CD1c-positive myeloid dendritic cell (primary cell): ENCODE data around the gene FYN.
"Not testable (repeated sequence)": the region's sequence is repeated elsewhere in the genome, so short reads cannot be mapped to it uniquely, and the experiment has no call there.

Experiments
- DNase-seq: peaks from one replicate; pipeline ENCODE4 v3.0.0-alpha.2; 2016; ENCODE audit errors: extremely low spot score

Gene FYN

DNA sequence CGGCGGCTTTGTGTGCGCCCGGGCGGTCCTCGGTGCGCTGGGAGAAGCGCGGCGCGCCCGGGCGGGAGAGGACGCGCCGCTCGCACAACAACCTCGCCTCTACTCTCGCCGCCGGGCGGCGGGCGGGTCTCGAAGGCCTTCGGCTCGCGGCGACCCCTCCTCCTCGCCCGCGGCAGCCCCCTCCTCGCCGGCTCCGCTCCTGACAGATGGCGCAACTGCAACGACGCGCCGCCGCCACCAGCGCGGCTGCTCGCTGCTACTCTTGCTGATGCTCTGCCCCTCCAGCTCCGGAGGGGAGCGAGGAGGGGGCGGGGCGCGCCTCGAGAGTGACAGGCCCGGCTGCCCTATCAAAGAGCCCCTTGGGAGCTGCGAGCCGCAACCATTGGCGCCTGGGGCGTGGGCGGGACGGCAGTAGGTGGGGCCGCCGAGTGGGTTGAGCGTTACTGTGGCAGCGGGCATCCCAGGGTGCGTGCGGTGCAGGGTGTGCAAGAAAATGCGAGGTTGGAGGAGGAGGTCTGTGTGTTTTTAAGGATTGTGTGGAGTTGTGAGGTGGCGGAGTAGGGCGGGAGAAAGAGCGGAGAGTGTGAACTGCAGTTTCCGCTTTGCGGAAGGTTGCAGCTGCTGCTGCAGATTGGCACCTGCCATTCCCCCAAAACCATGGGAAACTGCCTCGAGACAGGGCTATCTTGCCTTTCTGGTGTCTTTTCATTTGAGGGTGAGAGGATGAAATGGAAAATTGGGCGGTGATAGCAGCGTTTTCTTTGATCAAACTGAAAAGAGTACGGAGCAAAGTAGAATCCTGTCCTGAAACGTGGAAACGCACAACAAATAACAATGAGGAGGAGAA lies at the start of gene FYN:
Gene FYN, minus strand, starts transcription at position 275 of the 847 bp plus-strand sequence. CDS start 153,401 bp downstream, outside the sequence.
- peak; percentile 99 for DNase-seq

DNA sequence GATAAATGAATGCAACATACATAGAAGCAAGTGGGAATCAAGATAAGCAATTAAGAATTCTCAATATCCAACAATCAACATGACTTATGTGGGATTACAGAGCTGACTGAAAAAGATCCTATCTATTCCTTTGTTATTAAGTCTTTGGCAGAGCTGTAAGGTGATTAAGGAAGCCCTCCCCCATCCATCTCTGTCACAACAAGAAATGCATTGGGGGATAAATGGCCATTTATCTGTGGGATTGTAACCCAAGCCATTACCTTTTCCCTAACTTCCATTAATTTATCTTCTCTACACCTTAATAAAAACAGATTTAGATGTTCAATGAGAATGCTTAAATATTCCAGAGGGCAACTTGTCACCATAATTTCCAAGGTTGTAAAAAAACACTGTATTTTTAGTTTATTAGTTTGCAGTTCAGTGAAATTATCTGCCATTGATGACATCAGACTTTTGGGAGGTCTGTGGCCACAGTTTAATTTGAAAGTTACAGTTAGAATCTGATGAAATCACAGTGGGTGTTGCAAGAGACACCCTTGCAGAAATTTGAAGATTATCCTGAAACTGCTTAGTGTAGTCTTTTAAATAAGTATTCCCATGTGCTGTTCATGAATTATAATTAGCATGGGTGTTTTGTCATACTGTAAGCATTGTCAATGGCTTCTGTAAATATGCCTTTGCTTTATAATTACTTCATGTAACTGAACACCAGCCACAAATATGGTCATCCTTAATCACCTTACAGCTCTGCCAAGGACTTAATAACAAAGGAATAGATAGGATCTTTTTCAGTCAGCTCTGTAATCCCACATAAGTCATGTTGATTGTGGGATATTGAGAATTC lies 49.4 kb upstream of the FYN start:
- peak; percentile 24 for DNase-seq

DNA sequence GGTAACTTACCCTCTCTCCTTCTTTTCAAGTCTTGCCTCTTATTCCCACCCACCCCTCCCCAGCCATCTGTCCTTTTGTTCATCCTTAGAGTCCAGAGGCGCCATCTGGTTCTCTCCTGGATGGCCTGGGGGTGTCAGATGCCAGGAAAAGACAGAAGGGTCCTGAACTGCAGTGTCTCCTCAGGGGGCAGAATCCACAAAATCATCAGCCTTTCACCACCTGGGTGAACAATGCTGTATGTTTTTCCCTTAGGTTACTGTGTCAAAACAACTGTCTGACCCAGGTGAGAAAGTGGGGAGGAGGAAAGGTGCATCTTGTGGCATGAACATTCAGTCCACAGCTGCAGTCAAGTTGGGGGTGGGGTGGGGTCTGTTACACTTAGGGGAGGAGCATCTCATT lies 47.9 kb upstream of the FYN start:
- DNase-seq, result no peak

DNA sequence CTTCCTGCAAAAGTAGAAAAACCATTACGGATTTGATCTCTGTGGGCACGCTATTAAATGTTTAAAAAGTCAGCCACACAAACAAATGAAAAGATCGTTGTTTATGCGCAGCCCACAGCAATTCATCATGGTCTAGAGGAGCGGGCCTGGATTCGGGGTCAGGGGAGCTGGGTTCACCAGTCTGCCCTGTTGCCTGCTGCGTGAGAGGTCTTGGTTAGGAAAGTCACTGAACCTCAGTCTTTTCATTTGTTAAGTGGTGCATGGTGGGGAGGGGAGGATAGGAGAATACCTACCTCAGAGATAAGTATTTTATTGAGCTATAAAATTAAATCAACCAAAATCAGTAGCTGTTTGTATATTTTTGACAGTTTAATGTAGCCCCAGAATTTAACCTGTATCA lies 47.3 kb upstream of the FYN start:
- no peak for DNase-seq

DNA sequence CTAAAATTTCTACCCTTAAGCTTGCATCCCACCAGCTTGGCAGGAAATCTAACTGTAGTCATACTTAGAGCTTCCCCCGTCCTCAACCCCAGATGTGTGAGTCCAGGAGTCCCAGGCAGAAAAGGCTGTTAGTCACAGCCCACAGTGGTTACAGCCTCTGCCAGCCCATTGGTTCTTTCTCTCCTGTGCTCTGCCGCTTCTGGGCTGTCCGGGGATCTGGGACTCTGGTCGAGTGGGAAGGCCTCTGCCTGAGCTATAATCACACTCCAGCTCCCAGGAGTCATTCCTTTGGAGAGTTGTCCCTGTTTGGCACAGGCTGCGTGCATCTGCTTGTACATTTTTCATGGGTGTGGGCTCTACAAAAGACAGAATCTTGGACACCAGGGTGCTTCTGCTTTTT lies 45.6 kb upstream of the FYN start:
- DNase-seq, result peak; percentile 7

DNA sequence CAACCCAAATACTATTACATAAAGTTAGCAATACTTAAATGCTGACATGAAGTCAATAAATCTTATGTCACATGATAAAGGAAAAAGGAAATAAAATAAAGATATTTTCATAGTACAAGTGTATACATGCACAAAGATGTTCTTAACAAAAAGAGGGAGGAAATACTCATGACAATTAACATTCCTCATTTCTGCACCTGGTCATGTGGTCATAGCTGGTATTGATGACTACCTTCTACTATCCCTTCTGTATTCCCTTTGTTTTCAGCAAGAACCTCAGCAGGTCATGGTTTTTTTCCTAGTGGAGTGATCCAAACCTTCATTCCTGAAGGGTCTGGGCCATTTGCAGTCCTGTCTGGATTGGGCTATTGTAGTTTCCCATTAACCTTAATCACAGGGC lies 43.5 kb upstream of the FYN start:
- DNase-seq, result no peak

DNA sequence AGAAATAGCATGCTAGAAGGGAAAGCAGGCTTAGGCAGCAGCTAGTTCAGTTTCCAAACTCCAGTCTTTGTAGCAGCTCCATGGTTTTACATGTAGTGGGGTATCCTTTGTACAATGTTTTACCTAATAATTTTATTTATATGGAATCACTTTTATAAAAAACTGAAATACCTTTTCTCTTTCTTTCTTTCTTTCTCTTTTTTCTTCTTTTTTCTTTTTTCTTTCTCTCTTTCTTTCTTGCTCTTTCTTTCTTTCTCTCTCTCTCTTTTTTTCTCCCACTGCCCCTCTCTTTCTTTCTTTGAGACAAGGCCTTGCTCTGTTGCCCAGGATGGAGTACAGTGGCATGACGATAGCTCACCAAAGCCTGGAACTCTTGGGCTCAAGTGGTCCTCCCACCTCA lies 41.4 kb upstream of the FYN start:
- DNase-seq, result no peak

DNA sequence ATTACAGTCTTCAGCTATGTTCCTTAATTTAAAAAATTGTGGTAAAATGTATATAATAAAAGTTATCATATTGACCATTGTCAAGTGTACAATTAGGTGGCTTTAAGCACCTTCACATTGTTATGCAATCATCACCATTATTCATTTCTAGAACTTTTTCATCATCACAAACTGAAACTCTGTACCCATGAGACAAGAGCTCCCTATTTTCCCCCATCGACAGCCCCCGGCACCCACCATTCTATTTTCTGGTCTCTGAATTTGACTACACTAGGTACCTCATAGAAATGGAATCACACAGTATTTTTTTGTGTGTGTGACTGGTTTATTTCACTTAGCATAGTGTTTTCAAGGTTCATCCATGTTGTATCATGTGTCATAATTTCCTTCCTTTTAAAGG lies 39.7 kb upstream of the FYN start:
- no peak for DNase-seq

DNA sequence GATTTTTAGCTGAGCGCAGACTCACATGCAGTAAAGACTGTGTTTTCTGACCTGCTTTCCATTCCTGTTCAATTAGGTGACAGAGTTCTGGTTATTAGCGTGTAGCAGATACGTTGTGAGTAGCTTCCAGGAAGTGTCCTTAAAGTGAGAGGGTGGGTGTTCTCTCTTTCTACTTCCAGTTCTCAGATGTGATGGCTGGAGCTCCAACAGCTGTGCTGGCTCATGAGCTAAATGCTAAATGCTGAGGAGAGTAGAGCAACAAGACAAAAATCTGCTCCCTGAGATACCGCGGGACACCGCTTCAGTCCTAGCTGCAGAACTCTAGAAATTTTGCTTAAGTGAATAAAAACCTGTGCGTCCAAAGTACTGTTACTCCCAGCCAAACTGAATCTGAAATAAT lies 38.2 kb upstream of the FYN start:
- peak; percentile 13 for DNase-seq

DNA sequence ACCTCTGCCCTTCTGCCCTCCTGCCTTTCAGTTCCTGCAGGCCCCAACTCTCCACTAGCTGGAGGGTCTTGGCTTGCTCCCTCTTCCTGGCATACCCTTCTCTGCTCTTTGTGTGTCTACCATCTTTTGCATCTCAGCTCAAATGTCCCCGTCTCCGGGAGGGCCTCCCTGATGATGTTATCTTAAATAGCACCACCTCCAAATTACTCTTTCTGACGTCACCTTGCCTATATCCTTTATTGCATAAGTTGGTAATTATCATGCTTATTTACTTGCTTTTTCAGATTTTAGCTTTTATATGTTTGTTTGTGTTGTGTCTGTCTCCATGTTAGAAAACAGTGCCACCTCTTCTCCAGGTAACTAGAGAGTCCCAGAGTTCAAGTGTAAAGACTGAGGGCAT lies 36.0 kb upstream of the FYN start:
- DNase-seq, result no peak

DNA sequence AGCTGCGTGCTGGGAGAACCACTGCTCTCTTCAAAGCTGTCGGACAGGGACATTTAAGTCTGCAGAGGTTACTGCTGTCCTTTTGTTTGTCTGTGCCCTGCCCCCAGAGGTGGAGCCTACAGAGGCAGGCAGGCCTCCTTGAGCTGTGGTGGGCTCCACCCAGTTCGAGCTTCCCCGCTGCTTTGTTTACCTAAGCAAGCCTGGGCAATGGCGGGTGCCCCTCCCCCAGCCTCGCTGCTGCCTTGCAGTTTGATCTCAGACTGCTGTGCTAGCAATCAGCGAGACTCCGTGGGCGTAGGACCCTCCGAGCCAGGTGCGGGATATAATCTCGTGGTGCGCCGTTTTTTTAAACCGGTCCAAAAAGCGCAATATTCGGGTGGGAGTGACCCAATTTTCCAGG lies 35.1 kb upstream of the FYN start:
- not testable (repeated sequence) for DNase-seq

DNA sequence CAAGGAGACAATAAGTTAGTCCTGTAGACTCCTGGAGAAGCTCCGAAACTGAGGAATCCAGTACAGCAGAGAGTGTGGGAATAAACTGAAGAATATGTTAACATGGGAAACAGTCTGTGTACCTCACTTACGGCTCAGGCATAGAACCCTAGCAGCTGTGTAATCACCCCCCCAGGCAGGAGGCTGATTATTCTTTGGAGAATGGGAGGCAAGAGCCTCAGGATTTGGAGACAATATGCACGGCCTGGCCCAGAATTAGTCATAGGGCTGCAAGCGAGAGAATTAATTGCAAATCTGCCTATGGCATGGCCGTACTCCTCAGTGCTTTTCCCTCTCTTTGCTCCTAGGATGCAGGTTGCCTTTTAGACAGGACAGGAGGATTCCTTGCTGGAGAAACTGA lies 27.5 kb upstream of the FYN start:
- DNase-seq, result no peak

DNA sequence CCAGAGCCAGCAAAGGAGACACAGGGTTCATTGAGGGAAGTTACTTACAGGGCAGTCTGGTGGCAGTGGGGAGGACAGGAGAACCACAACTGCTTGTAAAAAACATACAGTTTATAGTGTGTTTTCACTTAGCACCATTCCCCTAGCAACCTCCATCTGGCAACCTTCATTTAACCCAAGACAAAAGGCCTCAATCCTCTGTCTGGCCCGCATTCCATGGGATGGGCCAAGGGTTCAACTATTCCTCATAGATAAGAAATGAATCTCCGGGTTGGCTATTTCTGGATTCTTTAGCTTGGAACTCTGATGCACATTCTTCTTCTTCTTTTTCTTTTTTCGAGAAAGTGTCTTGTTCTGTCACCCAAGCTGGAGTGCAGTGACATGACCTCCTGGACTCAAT lies 26.3 kb upstream of the FYN start:
- DNase-seq, result no peak

DNA sequence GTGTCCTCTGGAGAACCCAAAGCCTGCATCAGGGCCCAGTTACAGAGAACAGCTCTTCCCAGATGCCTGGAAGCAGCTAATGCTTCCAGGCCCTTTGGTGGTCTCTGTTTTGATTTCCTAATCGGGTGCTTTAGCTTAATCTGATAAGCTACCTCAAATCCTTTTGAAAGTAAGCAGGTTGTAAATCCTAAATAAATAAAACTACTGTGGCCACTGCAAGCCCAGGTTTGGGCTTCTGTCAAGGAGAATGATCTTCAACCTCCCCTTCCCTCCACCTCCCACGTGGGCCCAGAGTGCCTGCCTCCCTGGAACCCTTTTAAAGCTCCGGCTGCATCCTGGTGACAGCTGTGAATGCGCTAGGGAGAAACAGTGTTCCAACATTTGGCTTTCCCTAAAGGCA lies 25.2 kb upstream of the FYN start:
- DNase-seq, result no peak

DNA sequence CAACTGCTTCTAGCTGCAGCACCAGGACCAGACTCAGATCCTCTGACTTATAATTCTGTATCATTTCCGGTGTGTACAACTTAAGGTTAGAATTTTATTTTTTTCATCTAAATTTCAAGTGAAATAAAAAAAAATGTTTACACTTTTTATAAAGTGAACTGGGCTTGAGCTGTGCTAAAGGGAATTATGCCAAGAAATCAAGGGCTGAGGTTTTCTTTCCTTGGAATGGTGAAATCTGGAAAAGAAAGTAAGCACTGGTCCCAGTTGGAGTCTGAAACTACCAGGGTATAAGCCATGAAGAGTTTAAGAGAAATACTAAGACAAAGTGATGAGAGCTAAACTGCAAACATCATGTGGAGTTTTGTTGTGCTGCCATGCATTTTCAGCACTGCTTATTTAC lies 21.7 kb upstream of the FYN start:
- DNase-seq, result no peak

DNA sequence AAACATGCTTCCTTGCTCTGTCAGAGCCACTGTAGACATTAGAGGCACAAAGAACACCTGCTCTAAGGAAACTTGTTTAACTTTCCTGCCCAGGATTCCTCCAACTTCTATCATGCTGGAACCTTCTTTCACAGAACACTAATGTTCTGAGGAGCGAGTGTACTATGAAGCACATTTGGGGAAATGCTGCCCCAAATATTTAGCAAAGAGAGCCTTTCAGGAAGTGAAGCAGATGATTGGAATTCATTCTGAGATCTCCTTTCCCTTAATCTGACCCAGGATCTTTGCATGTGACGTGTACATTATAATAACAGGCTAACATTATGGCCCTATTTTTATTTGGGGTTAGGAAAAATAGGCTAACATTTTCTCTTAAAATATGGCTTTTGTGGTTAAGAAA lies 21.0 kb upstream of the FYN start:
- DNase-seq, result no peak

DNA sequence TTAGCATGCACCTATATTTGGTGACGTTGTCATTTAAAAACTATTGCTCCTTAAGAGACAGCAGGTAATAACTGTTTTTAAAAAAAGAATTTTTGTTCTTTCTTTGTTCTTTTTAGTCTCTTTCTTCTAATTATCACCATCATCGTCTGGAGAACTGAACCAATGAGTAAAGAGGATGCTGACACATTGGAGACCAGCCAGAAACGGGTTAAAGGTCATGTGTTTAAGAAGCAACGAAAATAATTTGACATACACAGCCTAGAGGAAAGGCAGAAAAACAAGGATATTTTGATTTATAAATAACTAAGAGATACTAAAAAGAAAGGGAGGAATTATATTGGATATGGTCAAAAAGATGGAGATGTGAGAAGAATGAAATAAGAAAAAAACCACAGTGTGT lies 19.2 kb upstream of the FYN start:
- no peak for DNase-seq

DNA sequence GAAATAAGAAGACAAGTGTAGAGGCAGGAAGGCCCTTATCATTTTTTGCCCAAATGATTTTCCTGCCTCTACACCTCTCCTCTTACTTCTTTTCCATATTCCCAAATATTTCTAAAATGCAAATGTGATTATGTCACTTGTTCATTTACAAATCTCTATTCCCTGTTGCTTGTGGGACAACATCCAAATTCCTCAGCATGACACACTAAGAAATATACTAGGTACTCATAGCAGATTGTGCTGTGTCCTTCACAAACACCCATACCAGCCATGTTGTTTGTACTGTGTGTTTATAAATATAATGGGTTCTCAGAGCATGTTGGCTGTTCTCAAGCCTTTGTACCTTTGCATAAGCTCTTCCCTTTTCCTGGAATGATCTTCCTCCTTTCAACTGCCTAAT lies 17.7 kb upstream of the FYN start:
- DNase-seq, result no peak

DNA sequence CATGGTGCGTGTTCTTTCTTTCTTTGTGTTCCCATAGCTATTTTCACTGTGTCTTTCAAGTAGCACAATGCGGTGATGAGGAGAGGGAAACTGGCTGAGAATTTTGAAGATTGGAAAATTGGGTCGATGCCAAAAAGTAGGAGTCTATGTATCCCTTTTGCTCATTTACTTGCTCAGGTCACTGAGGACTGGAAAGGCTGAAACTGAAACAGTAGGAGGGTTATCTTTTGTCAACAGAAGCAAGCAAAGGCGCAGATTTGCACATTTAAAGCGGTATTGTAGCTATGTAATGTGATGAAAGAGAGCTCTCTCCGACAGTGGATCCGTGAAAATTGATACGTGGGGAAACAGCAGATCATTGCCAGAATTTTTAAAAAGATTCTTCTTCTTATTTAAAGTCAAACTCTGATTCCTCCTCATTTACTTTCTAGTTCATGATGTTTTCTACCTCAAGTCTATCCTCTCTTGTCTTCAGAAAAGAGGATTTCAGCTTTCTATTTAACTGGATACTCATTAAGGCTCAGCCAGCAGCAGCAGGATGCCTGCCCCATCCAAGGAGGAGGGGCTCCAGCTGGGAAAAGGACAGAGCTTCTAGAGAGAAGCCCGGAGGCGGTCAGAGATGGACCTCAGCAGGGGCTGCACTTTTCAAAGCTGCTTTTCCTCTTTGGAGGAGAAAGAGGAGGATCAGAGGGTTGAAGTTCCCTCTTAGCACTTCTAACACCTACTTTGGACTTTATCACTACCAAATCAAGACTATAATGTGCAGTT lies 15.9 kb upstream of the FYN start:
- DNase-seq, result no peak

DNA sequence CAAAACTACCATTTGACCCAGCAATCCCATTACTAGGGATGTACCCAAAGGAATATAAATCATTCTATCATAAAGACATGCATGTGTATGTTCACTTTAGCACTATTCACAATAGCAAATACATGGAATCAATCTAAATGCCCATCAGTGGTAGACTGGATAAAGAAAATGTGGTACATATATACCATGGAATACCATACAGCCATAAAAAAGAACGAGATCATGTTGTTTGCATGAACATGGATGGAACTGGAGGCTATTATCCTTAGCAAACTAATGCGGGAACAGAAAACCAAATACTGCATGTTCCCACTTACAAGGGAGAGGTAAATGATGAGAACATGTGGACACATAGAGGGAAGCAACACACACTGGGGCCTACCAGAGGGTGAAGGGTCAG lies 13.5 kb upstream of the FYN start:
- DNase-seq, result not testable (repeated sequence)

DNA sequence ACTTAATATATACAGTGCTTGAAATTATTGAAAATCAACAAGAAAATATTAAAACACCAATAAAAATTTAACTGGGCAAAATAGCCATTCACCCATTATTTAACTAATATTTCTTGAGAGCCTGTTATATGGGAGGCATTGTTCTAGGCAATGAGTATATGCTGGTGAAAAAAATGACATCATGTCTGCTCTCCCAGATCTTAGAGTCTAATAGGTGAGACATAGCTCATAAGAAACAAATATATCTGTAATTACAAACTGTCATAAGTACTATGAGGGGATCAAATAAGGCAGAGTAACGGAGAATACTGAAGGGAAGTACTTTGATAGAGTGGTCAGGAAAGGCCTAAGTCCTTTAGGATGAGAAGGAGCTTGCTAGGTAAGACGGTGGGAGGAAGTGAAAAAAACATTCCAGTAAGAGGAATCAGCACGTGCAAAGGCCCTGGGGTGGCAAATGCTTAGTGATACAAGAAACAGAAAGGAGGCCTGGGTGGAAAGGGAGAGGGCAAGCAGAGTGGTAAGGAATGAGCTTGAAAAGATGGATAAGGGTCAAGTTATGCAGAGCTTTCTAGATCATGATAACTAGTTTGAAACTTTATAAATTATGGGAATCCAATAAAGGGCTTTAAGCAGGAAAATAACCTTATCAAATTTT lies 12.2 kb upstream of the FYN start:
- no peak for DNase-seq

DNA sequence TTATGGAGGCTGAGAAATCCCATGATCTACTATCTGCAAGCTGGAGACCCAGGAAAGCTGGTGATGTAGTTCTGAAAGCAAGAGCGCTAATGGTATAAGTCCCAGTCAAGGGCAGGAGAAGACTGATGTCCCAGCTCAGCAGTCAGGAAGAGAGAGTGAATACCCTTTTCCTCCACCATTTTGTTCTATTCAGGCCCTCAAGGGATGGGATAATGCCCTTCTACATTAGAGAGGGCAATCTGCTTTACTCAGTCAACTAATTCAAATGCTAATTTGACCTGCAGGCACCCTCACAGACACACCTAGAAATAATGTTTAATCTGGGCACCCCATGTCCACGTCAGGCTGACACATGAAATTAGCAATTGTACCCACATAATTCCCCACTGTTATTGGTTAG lies 10.8 kb upstream of the FYN start:
- DNase-seq, result no peak
